SJCRH30 (cell line): Measurements from ENCODE around the gene SLC9A5. TPM values are rescaled to one million over a fixed set of nuclear protein-coding genes. Genes with fewer than 3 reads are reported as not detected.

Experiments used
- DNase-seq, 2 experiments: peaks; one replicate each; pipeline ENCODE4 v3.0.0-alpha.2; 2015 to 2020
- H3K27ac ChIP-seq: fragments of 250-450 bp; sonication (Bioruptor Pico); 2 replicates; pipeline ENCODE4 v1.5.1; 2020; ENCODE audit warnings: mild to moderate bottlenecking, moderate library complexity
- H3K27me3 ChIP-seq: fragments of 250-450 bp; sonication (Bioruptor Pico); 2 replicates; pipeline ENCODE4 v1.5.1; 2020; ENCODE audit warnings: mild to moderate bottlenecking, moderate library complexity
- H3K36me3 ChIP-seq: fragments of 250-450 bp; sonication (Bioruptor Pico); 2 replicates; pipeline ENCODE4 v1.5.1; 2020; ENCODE audit warnings: mild to moderate bottlenecking, moderate library complexity
- H3K4me1 ChIP-seq: fragments of 250-450 bp; sonication (Bioruptor Pico); 2 replicates; pipeline ENCODE4 v1.5.1; 2020; ENCODE audit warnings: mild to moderate bottlenecking, moderate library complexity
- H3K4me3 ChIP-seq: fragments of 250-450 bp; sonication (Bioruptor Pico); 2 replicates; pipeline ENCODE4 v1.5.1; 2020; ENCODE audit warnings: mild to moderate bottlenecking, moderate library complexity
- H3K9me3 ChIP-seq: fragments of 250-450 bp; sonication (Bioruptor Pico); replicated peaks from 2 replicates; pipeline ENCODE4 v1.5.1; 2020; ENCODE audit warnings: mild to moderate bottlenecking, moderate library complexity
- total RNA-seq: library from RNA; depleted of rRNA; stranded (reverse); fragments of >200 nt; shearing (Covaris generic); gene quantifications from 2 replicates; pipeline ENCODE4 v1.2.3, GENCODE V29; 2014

Gene SLC9A5
- total RNA-seq, 1 experiment from 2014 or later = 1.4 TPM

- DNase-seq = no peak
- Histone ChIP-seq H3K4me1 (peaks cover 5% of the 10 kb centered on the region; the same call in 1 of the 2 replicates), H3K4me3 (no peak overlapping the region), H3K9me3 (no peaks in the 10 kb centered on the region), H3K27ac (no peak overlapping the region), H3K27me3 (no peaks in the 10 kb centered on the region), H3K36me3 (peaks cover 3% of the 10 kb centered on the region; the same call in 1 of the 2 replicates)
Observed at GRCh38 chr16:67208154-67208896, 40.5 kb upstream of the SLC9A5 start.

DNA sequence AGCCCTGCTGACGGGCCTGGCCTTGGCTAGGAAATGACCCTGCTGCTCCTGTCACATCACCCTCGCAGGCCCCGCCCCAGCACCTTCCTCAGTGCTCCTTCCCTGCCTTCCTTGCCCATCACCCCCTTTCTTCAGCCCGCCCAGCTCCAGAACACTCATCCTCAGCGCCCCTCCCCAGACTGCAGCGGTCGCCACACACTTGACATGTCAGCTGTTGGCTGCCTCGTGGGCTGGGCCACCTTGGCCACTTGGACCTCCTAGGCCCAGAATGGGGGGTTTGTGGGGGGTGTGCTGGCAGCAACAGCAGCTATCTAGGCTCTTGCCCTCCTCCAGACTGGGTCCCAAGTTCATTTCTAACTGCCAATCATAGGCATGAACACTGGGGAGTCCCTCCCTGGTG lies 39.2 kb upstream of the SLC9A5 start:
- Histone ChIP-seq H3K4me3 (no peak overlapping the region), H3K36me3 (peaks cover 3% of the 10 kb centered on the region; the same call in 1 of the 2 replicates), H3K4me1 (peaks cover 5% of the 10 kb centered on the region; the same call in 1 of the 2 replicates), H3K27me3 (no peaks in the 10 kb centered on the region), H3K27ac (no peak overlapping the region), H3K9me3 (no peaks in the 10 kb centered on the region)
- no peak for DNase-seq

- DNase-seq = peak; percentile 51 to 57
- Histone ChIP-seq H3K4me1 (peaks cover 5% of the 10 kb centered on the region; the same call in 1 of the 2 replicates), H3K9me3 (no peaks in the 10 kb centered on the region), H3K4me3 (no peak overlapping the region), H3K27ac (no peak overlapping the region), H3K36me3 (0 out of 2 replicates have a peak, but pooled peaks cover 3% of the 10 kb centered on the region), H3K27me3 (no peaks in the 10 kb centered on the region)
Observed at GRCh38 chr16:67210069-67210937, 38.5 kb upstream of the SLC9A5 start.

DNA sequence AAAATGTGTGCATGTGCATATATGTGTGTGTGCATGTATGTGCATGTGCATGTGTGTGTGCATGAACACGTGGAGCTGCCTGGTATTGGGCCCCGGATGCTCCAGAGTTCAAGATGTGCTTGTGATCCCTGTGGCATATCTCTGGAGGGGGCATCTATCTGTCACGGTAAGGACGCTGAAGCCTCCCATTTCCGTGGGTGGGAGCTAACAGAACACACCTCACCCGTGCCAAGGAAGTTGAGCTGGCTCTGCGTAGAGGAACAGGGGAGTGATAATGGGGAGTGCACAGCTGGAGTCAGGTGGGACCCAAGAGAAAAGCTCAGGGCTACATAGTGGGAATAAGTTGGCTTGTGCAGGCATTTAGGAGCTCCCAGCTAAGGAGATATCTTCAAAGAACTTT lies 37.1 kb upstream of the SLC9A5 start:
- Histone ChIP-seq H3K4me1 (peaks cover 5% of the 10 kb centered on the region; the same call in 1 of the 2 replicates), H3K4me3 (no peak overlapping the region), H3K9me3 (no peaks in the 10 kb centered on the region), H3K27me3 (no peaks in the 10 kb centered on the region), H3K27ac (no peak overlapping the region), H3K36me3 (no peaks in the 10 kb centered on the region)
- no peak for DNase-seq

- DNase-seq = no peak
- Histone ChIP-seq H3K4me1 (peaks cover 5% of the 10 kb centered on the region; the same call in 1 of the 2 replicates), H3K27ac (no peak overlapping the region), H3K4me3 (no peak overlapping the region), H3K36me3 (no peaks in the 10 kb centered on the region), H3K27me3 (no peaks in the 10 kb centered on the region), H3K9me3 (no peaks in the 10 kb centered on the region)
Observed at GRCh38 chr16:67212766-67213165, 36.0 kb upstream of the SLC9A5 start.

DNA sequence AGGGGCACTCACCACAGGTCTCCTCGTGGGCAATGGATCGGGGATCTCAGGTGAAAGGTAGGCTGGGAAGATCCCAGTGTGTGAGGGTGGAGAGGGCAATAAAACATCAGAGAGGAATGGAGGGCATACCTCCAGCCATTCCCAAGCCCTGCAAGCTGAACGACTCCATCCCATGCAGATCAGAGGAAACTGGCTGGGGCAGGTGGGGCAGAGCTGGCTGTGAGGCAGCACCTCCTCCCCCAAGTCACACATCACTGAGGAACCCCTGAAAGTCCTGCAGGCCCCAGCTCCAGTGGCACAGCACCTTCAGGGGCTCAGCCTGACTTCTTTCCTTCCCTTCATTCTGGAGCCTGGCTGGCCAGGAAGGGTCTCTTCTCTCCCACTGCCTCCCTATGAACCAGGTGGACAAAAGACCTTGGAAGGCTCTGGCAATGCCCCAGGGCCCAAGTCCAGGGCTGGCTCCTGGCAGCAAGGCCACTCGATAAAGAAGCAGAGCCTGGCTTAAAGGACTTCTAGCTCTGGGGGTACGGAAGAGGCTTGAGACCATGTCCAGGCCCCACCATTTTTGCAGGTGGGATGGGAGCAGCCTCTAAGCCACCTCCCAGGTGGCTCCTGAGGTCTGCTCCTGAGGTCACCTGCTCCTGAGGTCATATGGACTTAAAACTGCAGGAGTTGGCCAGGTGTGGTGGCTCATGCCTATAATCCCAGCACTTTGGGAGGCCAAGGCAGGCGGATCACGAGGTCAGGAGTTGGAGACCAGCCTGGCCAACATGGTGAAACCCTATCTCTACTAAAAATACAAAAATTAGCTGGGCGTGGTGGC lies 35.4 kb upstream of the SLC9A5 start:
- Histone ChIP-seq H3K27ac (no peak overlapping the region), H3K9me3 (no peaks in the 10 kb centered on the region), H3K27me3 (no peaks in the 10 kb centered on the region), H3K4me3 (no peak overlapping the region), H3K36me3 (no peaks in the 10 kb centered on the region), H3K4me1 (peaks cover 5% of the 10 kb centered on the region; the same call in 1 of the 2 replicates)
- DNase-seq = no peak

- Histone ChIP-seq H3K27ac (no peak overlapping the region), H3K36me3 (0 out of 2 replicates have a peak, but pooled peaks cover 1% of the 10 kb centered on the region), H3K27me3 (no peaks in the 10 kb centered on the region), H3K9me3 (no peaks in the 10 kb centered on the region), H3K4me3 (no peak overlapping the region), H3K4me1 (no peaks in the 10 kb centered on the region)
- no peak for DNase-seq
Observed at GRCh38 chr16:67215706-67216105, 33.1 kb upstream of the SLC9A5 start.

DNA sequence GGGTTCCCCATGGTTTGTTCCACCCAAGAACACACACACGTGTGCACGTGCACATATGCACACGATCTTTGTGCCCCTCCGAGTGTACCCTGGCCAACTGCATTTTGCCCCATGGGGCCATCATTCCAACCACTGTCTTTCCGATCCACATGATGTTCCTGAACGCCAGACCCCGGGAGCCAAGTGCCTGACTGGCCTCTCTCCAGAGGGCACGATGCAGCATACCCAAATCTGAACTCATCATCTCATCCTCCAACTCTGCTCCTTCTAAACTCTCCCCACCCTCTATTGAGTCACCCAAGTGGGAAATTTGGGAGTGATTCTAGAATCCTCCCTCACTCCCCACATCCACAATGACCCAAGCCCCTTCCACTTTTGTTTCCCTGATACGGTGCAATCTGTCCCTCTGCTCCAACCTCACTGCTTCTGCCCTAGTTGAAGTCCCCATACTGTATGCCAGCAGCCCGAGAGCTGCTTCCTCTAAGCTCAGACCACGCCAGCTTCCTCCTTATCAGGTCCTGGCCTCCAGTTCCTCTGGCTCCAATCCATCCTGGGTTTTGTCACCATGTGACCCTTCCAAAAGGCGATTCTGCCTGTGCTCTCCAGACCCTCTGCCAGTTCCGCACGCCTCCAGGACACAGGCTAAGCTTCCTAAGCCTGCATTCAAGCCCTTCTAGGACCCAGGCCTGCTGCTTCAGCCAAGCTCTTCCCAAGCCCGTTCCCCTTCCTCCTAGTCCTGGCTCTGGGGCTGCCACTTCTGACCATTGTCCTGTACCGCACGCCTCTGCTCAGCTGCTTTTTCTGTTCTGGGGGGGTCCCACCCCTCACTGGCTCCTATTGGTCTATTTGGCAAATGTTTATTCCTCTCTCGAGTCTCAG lies 31.9 kb upstream of the SLC9A5 start:
- Histone ChIP-seq H3K4me1 (no peaks in the 10 kb centered on the region), H3K27ac (no peak overlapping the region), H3K27me3 (no peaks in the 10 kb centered on the region), H3K36me3 (0 out of 2 replicates have a peak, but pooled peaks cover 2% of the 10 kb centered on the region), H3K9me3 (no peaks in the 10 kb centered on the region), H3K4me3 (no peak overlapping the region)
- no peak for DNase-seq

GRCh38 chr16:67223992-67224391 lies 24.8 kb upstream of the SLC9A5 start:
- no peak for DNase-seq
- peaks cover 6% of the 10 kb centered on the region; the same call in 1 of the 2 replicates for H3K36me3 ChIP-seq
- H3K4me1 ChIP-seq = no peaks in the 10 kb centered on the region
- H3K27ac ChIP-seq = no peak overlapping the region
- no peaks in the 10 kb centered on the region for H3K27me3 ChIP-seq
- no peak overlapping the region for H3K4me3 ChIP-seq
- no peaks in the 10 kb centered on the region for H3K9me3 ChIP-seq

- Histone ChIP-seq H3K36me3 (peaks cover 23% of the 10 kb centered on the region), H3K27me3 (no peaks in the 10 kb centered on the region), H3K9me3 (no peaks in the 10 kb centered on the region), H3K4me3 (peak overlapping the region; percentile 80), H3K27ac (peak overlapping the region; percentile 42; the same call in 1 of the 2 replicates), H3K4me1 (no peaks in the 10 kb centered on the region; the same call in 1 of the 2 replicates)
- DNase-seq = no peak
Observed at GRCh38 chr16:67226295-67226803, 22.4 kb upstream of the SLC9A5 start.

- H3K4me1 ChIP-seq = peaks cover 5% of the 10 kb centered on the region
- DNase-seq = peak; percentile 100
- peak within 1 kb of the TSS; percentile 42 for H3K27ac ChIP-seq
- H3K27me3 ChIP-seq = no peaks in the 10 kb centered on the region
- H3K4me3 ChIP-seq = peak within 1 kb of the TSS; percentile 80
- H3K9me3 ChIP-seq = no peaks in the 10 kb centered on the region
- peaks cover 24% of the 10 kb centered on the region for H3K36me3 ChIP-seq
Observed at GRCh38 chr16:67226804-67227566, 21.8 kb upstream of the SLC9A5 start, which contains the start of gene TMEM208. Gene TMEM208, plus strand, starts transcription at chr16:67227130. Its CDS starts 89 bp downstream, at chr16:67227219.

DNA sequence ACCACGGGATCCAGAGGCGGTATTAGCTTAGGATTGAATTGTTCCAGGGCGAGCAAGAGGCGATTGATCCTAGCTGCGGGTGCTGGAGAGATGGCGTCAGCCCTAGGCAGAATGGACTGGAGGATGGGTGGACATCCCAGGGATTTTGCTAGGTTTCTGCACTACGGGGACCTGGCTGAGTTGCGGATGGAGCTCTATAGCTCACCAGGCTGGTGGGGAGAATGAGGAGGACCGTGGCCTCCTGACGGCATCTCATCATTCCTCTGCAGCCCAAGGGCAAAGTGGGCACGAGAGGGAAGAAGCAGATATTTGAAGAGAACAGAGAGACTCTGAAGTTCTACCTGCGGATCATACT lies 21.2 kb upstream of the SLC9A5 start:
- no peak for DNase-seq
- H3K36me3 ChIP-seq = peaks cover 24% of the 10 kb centered on the region
- peak overlapping the region; percentile 80 for H3K4me3 ChIP-seq
- peak overlapping the region; percentile 42 for H3K27ac ChIP-seq
- no peaks in the 10 kb centered on the region for H3K9me3 ChIP-seq
- H3K4me1 ChIP-seq = peaks cover 7% of the 10 kb centered on the region
- no peaks in the 10 kb centered on the region for H3K27me3 ChIP-seq
